ENCODE results near the gene SPIRE2. TPM values are rescaled to one million over a fixed set of nuclear protein-coding genes. Genes with fewer than 3 reads are reported as not detected.

Gene SPIRE2
- total and polyA plus RNA-seq, 2 of the 13 experiments (the other 11 are each of a cell fraction or from before 2014, with no cell fraction given) = 13.3 to 37.5 TPM

GRCh38 chr16:89917773-89918452, 89.6 kb downstream of the SPIRE2 start:
- peaks cover 83% of the 10 kb centered on the region for H3K4me1 ChIP-seq (ENCODE audit: insufficient read depth, low read length)
- H3K9ac ChIP-seq (ENCODE audit: insufficient read depth, low read depth, low read length) = peak overlapping the region; percentile 68
- ChIA-PET POLR2A (interaction anchor here (0.6 to 2.4 kb wide), 17 partner anchors 9 to 218 kb away, joined by 3 to 25 read pairs (median 5); partner anchors contain the start of genes DEF8 and TCF25), CTCF (ENCODE audit: low intra/inter-chr PET ratio, low total read pairs) (no interaction called here)
- peak overlapping the region; percentile 77 for H3K27ac ChIP-seq (ENCODE audit: extremely low read length, insufficient read depth, low read length)
- H3K4me2 ChIP-seq (ENCODE audit: low read depth, low read length) = peak overlapping the region; percentile 98
- H3K27me3 ChIP-seq (ENCODE audit: control insufficient read depth in 1 of 2, insufficient read depth in 2 of 2, low read length in 2 of 2) = no peaks in the 10 kb centered on the region; a peak in 1 of 5 replicates
- peaks cover 21% of the 10 kb centered on the region for H3K79me2 ChIP-seq (ENCODE audit: insufficient read depth, low read length)
- intact Hi-C loops (cut with micrococcal nuclease; ENCODE audit: unreplicated experiment) (loop anchor here (2.0 to 5.0 kb wide), 2 partner anchors 43 to 216 kb away; partner anchors contain the start of gene SPATA2L), in situ Hi-C loops (cut with HindIII; ENCODE audit: extremely low pct_ligation_motif_present, low pct_unique_long_range_greater_than_20kb) (no loop called here)
- no peaks in the 10 kb centered on the region for H3K36me3 ChIP-seq (replicated peaks in 1 of 2; ENCODE audit: control insufficient read depth in 1 of 2, insufficient read depth in 2 of 2, low read length in 2 of 2)
- FAIRE-seq = peak; percentile 89
- peak overlapping the region; percentile 45 to 90 (median 49) for H3K4me3 ChIP-seq (replicated peaks in 1 of 3; ENCODE audit: insufficient read depth in 1 of 3, low read depth in 2 of 3, low read length in 3 of 3)
- H4K20me1 ChIP-seq (ENCODE audit: insufficient read depth, low read length) = no peaks in the 10 kb centered on the region
- under 1% methylated on average over 21 of the region's 39 CpGs for WGBS (ENCODE audit: low lambda C conversion rate)
- no peaks in the 10 kb centered on the region for H3K9me3 ChIP-seq (ENCODE audit: low read length)
- H2AFZ ChIP-seq (ENCODE audit: low read length) = no peak overlapping the region
- no TSS peak for BruUV-seq (replicated peaks)
- peak; percentile 90 for DNase-seq (ENCODE audit: low spot score)
- ATAC-seq = peak; percentile 54
- TF ChIP-seq, protein P1, sequence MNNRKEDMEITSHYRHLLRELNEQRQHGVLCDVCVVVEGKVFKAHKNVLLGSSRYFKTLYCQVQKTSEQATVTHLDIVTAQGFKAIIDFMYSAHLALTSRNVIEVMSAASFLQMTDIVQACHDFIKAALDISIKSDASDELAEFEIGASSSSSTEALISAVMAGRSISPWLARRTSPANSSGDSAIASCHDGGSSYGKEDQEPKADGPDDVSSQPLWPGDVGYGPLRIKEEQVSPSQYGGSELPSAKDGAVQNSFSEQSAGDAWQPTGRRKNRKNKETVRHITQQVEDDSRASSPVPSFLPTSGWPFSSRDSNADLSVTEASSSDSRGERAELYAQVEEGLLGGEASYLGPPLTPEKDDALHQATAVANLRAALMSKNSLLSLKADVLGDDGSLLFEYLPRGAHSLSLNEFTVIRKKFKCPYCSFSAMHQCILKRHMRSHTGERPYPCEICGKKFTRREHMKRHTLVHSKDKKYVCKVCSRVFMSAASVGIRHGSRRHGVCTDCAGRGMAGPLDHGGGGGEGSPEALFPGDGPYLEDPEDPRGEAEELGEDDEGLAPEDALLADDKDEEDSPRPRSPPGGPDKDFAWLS (CRISPR knock-in tag; IDR thresholded peaks at IDR 0.05; ENCODE audit: borderline replicate concordance) = no peak; the same call in 1 of the 2 replicates
- TF ChIP-seq MIER3 (CRISPR knock-in tag; IDR thresholded peaks at IDR 0.05; ENCODE audit: borderline replicate concordance) = peak; percentile 97; the same call in 1 of the 2 replicates
- TF ChIP-seq ZNF629 (CRISPR knock-in tag; conservative IDR thresholded peaks at IDR 0.05) = peak; percentile 75
- peak; percentile 23; the same call in 1 of the 2 replicates for TF ChIP-seq SOX13 (IDR thresholded peaks at IDR 0.05)
- peak in 1 of 2 experiments; percentile 92; a peak in 2 of 4 replicates for TF ChIP-seq SOX13 (CRISPR knock-in tag; conservative IDR thresholded peaks at IDR 0.05 in 1 of 2, IDR thresholded peaks at IDR 0.05 in 1 of 2)
- TF ChIP-seq ZNF280D (CRISPR knock-in tag; IDR thresholded peaks at IDR 0.05) = peak; percentile 97
- TF ChIP-seq NR2F1 (CRISPR knock-in tag; IDR thresholded peaks at IDR 0.05) = peak in 1 of 2 experiments; percentile 66; a peak in 1 of 4 replicates
- TF ChIP-seq ELF3 (CRISPR knock-in tag; IDR thresholded peaks at IDR 0.05) = peak; percentile 97
- TF ChIP-seq SATB2 (CRISPR knock-in tag; IDR thresholded peaks at IDR 0.05) = peak; percentile 94
- TF ChIP-seq ZBTB20 (CRISPR knock-in tag; IDR thresholded peaks at IDR 0.05; ENCODE audit: borderline replicate concordance, low read depth) = peak; percentile 97; the same call in 1 of the 2 replicates
- no peak for TF ChIP-seq RFX5 (IDR thresholded peaks at IDR 0.05; ENCODE audit: low read depth, low read length)
- peak; percentile 95; the same call in 1 of the 2 replicates for TF ChIP-seq ZNF180 (CRISPR knock-in tag; IDR thresholded peaks at IDR 0.05; ENCODE audit: borderline replicate concordance, low read depth)
- peak; percentile 89 for TF ChIP-seq ZNF777 (CRISPR knock-in tag; IDR thresholded peaks at IDR 0.05)
- TF ChIP-seq USF2 (IDR thresholded peaks at IDR 0.05; ENCODE audit: low read depth, low read length) = peak; percentile 62
- TF ChIP-seq USF2 (CRISPR knock-in tag; IDR thresholded peaks at IDR 0.05; ENCODE audit: borderline replicate concordance) = peak; percentile 65; the same call in 1 of the 2 replicates
- peak; percentile 85 for TF ChIP-seq DRAP1 (CRISPR knock-in tag; IDR thresholded peaks at IDR 0.05)

Data from HepG2 (cell line).